ENCODE results near the gene MMRN2. TPM values are rescaled to one million over a fixed set of nuclear protein-coding genes. Genes with fewer than 3 reads are reported as not detected.

Gene MMRN2
- total RNA-seq, 1 donor from 2014 or later, result 53.1 TPM

DNA sequence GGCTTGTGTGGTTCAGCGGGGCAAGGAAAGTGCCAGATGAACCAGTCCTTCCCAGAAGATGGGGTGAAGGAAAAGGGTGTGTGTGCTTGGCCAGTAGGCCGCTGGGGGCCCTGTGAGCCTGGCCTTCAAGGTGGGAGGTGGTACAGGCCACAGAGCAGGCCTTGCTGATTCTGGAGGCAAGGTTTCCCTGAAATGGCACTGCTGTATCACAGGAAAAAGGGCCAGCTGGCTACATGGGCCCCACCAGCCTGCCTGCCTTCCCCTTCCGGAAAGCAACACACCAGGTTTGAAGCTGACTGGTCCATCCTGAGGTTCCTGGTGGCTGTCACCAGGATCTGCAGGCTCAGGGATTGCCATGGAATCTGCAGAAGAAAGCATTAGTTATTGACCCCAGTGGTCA is 12.5 kb downstream of the MMRN2 start:
- no peak overlapping the region for H3K4me3 ChIP-seq
- no peaks in the 10 kb centered on the region for H3K9me3 ChIP-seq
- H3K4me1 ChIP-seq, result peaks cover 14% of the 10 kb centered on the region
- ATAC-seq (no peak), DNase-seq (no peak)
- H3K36me3 ChIP-seq, result peaks cover 9% of the 10 kb centered on the region
- intact Hi-C loops (cut with DNase I), result no loop called here
- H3K27ac ChIP-seq, result no peak overlapping the region
- TF ChIP-seq, protein P1, sequence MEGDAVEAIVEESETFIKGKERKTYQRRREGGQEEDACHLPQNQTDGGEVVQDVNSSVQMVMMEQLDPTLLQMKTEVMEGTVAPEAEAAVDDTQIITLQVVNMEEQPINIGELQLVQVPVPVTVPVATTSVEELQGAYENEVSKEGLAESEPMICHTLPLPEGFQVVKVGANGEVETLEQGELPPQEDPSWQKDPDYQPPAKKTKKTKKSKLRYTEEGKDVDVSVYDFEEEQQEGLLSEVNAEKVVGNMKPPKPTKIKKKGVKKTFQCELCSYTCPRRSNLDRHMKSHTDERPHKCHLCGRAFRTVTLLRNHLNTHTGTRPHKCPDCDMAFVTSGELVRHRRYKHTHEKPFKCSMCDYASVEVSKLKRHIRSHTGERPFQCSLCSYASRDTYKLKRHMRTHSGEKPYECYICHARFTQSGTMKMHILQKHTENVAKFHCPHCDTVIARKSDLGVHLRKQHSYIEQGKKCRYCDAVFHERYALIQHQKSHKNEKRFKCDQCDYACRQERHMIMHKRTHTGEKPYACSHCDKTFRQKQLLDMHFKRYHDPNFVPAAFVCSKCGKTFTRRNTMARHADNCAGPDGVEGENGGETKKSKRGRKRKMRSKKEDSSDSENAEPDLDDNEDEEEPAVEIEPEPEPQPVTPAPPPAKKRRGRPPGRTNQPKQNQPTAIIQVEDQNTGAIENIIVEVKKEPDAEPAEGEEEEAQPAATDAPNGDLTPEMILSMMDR (IDR thresholded peaks at IDR 0.05), result no peak
- no peaks in the 10 kb centered on the region for H3K27me3 ChIP-seq (ENCODE audit: low read depth)

DNA sequence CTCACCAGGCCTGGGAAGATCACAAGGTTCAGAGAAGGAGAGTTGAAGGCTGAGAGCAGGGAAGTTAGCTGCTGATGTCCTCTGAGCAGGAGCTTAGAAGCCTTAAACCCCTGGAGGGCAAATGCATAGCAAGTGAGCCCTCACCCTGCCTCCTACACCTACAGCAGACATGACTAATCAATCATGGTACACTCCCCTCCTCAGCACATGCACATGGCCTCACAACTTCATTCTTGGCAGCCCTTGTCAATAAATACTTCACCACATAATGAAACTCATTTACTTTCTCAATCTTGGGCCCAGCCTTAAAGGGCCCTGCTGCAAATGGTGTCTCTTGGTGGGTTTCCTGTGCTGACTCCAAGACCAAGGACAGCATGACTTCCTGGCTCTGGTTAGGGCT is 12.9 kb downstream of the MMRN2 start:
- DNase-seq (no peak), ATAC-seq (no peak)
- H3K4me1 ChIP-seq, result peaks cover 14% of the 10 kb centered on the region
- no peaks in the 10 kb centered on the region for H3K27me3 ChIP-seq (ENCODE audit: low read depth)
- intact Hi-C loops (cut with DNase I), result no loop called here
- H3K4me3 ChIP-seq, result no peak overlapping the region
- peaks cover 9% of the 10 kb centered on the region for H3K36me3 ChIP-seq
- TF ChIP-seq, protein P1 (IDR thresholded peaks at IDR 0.05), result no peak
- no peaks in the 10 kb centered on the region for H3K9me3 ChIP-seq
- H3K27ac ChIP-seq, result no peak overlapping the region

DNA sequence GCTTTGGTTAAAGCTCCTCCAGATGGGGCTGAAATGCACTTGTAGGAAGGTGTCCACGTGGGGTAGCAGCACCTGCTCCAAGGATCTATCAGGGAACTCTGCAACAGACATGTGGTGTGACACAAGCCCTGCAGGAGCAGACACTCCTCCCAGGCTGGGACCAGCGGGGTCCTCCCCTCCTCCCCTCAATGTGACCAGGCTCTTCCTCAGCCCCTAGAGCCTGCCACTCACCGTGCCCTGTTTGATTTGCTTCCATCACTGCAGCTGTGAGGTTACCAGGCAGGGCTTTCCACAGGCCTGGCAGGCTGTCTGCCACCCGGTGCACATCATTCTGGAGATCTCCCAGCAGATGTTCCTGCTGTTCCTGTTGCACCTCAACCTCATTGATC is 13.4 kb downstream of the MMRN2 start:
- Histone ChIP-seq H3K9me3 (no peaks in the 10 kb centered on the region), H3K36me3 (peaks cover 9% of the 10 kb centered on the region), H3K4me1 (peaks cover 14% of the 10 kb centered on the region), H3K27me3 (ENCODE audit: low read depth) (no peaks in the 10 kb centered on the region), H3K4me3 (no peak overlapping the region), H3K27ac (no peak overlapping the region)
- no peak for DNase-seq
- no peak for ATAC-seq
- TF ChIP-seq, protein P1 (IDR thresholded peaks at IDR 0.05), result no peak
- intact Hi-C loops (cut with DNase I), result no loop called here

DNA sequence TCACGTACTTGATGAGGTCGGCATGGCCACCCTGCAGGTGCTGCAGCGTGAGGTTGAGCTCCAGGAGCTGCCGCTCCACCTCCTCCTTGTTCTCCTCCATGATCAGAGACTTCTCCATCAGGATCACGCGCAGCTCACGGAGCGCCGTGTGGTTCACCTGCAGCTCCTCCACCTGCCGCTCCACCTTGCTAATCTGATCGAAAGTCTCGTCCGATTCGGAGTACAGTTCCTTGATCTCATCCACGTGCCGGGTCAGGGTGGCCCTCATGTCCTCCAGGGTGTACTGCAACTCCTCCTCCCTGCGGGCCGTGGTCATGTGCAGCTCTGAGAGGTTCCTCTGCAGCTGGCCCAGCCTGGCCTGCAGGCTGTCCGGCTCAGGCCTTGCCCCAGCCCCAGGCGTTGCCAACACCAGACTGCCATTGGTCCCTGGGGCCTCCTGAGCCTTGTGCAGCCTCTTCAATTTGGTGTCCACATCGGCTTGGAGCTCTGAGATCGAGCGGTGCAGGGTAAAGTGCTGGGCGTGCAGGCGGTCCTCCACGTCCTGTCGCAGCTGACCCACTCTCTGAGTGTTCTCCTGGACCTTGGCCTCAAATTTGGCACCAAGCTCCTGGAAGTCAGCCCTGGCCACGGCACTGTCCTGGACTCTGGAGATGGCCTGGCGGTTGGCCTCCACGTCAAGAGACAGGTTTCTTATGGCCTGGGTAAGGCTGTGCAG is 13.9 kb downstream of the MMRN2 start:
- TF ChIP-seq, protein P1 (IDR thresholded peaks at IDR 0.05), result no peak
- Histone ChIP-seq H3K4me1 (peaks cover 11% of the 10 kb centered on the region), H3K36me3 (peaks cover 11% of the 10 kb centered on the region), H3K4me3 (no peak overlapping the region), H3K9me3 (no peaks in the 10 kb centered on the region), H3K27me3 (ENCODE audit: low read depth) (no peaks in the 10 kb centered on the region), H3K27ac (no peak overlapping the region)
- intact Hi-C loops (cut with DNase I), result no loop called here
- no peak for ATAC-seq
- no peak for DNase-seq

DNA sequence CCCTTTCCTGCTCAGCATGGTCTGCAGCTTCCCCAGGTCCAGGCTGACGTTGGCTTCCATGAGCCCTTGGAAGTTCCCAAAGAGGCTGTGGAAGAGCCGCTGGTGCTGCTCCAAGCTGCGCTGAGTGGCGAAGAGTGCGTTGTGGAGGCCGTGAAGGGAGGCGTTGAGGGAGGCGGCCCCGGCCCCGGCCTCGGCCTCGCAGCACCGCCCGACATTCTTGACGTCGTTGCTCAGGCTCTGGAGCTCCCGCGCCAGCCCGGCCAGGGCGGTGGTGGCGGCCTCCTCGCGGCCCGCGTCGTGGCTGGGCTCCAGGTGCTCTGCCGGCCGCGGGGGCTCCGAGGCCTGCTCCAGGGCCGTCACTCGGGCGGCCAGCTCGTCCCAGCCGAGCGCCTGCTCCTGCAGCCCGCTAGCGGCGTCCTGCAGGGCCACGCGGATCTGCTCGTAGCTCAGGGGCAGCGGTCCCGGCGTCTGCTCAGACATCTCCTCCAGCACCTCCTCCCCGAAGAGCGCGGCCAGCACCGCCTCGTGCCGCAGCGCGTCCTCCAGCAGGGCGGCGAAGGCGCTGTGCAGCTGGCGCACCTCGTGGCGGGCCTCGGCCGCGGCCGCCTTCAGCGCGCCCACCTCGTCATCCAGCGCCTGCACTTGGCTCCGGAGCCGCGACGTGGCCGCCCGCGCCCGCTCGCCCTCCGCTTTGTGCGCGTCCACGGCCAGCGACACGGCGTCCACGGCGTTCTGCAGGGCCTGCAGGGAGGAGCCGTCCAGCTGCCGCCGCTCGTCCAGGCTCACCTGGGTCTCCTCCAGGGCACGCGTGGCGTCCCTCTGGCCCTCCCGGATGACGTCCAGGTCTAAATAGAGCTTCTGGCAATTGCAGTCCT is 14.7 kb downstream of the MMRN2 start:
- DNase-seq, result no peak
- ATAC-seq, result no peak
- intact Hi-C loops (cut with DNase I), result no loop called here
- no peak overlapping the region for H3K4me3 ChIP-seq
- no peaks in the 10 kb centered on the region for H3K9me3 ChIP-seq
- H3K36me3 ChIP-seq, result peaks cover 18% of the 10 kb centered on the region
- peaks cover 11% of the 10 kb centered on the region for H3K4me1 ChIP-seq
- no peaks in the 10 kb centered on the region for H3K27me3 ChIP-seq (ENCODE audit: low read depth)
- TF ChIP-seq, protein P1 (IDR thresholded peaks at IDR 0.05), result no peak
- H3K27ac ChIP-seq, result no peak overlapping the region
